GM12891 (cell line): ENCODE data around the gene ST3GAL6.

ENCODE experiments used
- POLR2A ChIP-seq: IDR thresholded peaks from 2 replicates; pipeline ENCODE4 v1.6.1; 2011; ENCODE audit warnings: low read depth, low read length, control low read depth
- POLR2AphosphoS5 ChIP-seq: IDR thresholded peaks from 2 replicates; pipeline ENCODE4 v1.6.1; 2011; ENCODE audit warnings: low read depth, low read length, control low read depth
- TAF1 ChIP-seq: IDR thresholded peaks from 2 replicates; pipeline ENCODE4 v1.6.1; 2011; ENCODE audit warnings: low read depth, low read length, control low read depth

- TF ChIP-seq POLR2A (no peak), POLR2AphosphoS5 (no peak), TAF1 (no peak)
These were observed 27.8 kb upstream of the ST3GAL6 start for GRCh38 chr3:98735296-98735695.
